H1 (cell line): ENCODE data around the gene DPY19L1.

Experiments used
- CEBPB ChIP-seq: IDR thresholded peaks from 2 replicates; pipeline ENCODE4 v1.6.1; 2012; ENCODE audit warnings: low read depth, low read length
- FOSL1 ChIP-seq: IDR thresholded peaks from 2 replicates; pipeline ENCODE4 v1.6.1; 2011; ENCODE audit warnings: mild to moderate bottlenecking, low read depth, low read length, moderate library complexity; ENCODE audit not compliant: insufficient read depth
- JUN ChIP-seq: IDR thresholded peaks from 2 replicates; pipeline ENCODE4 v1.6.1; 2011; ENCODE audit warnings: low read depth, mild to moderate bottlenecking, improper control_type of control experiment, low read length
- KDM5A ChIP-seq: fragments of 200-600 bp; IDR thresholded peaks from 2 replicates; pipeline ENCODE4 v1.7.1; 2012; ENCODE audit warnings: mild to moderate bottlenecking, low read length, inconsistent platforms, mixed read lengths
- NRF1 ChIP-seq: IDR thresholded peaks from 2 replicates; pipeline ENCODE4 v1.6.1; 2011; ENCODE audit warnings: mild to moderate bottlenecking, low read depth, low read length, improper control_type of control experiment
- POLR2AphosphoS5 ChIP-seq: IDR thresholded peaks from 2 replicates; pipeline ENCODE4 v1.6.1; 2011; ENCODE audit warnings: low read depth, low read length
- SIN3A ChIP-seq, 2 experiments: IDR thresholded peaks in 1 of 2; conservative IDR thresholded peaks in 1 of 2; 2 replicates each; pipeline ENCODE4 v1.6.1; 2011 to 2012; ENCODE audit warnings: low read length in 2 of 2, improper control_type of control experiment in 1 of 2, low read depth in 1 of 2, mild to moderate bottlenecking in 1 of 2
- TF ChIP-seq, protein P1 (sequence below), 3 experiments: IDR thresholded peaks; 1 replicate in 2 of 3; 2 replicates in 1 of 3; pipeline versions ENCODE4 v1.5.1 to v1.6.1; 2011; ENCODE audit warnings: low read length in 3 of 3, mild to moderate bottlenecking in 3 of 3, inconsistent platforms in 2 of 3, low read depth in 1 of 3, moderate library complexity in 1 of 3; ENCODE audit not compliant: insufficient read depth in 1 of 3; ENCODE audit errors: control extremely low read depth in 1 of 3

DNA sequence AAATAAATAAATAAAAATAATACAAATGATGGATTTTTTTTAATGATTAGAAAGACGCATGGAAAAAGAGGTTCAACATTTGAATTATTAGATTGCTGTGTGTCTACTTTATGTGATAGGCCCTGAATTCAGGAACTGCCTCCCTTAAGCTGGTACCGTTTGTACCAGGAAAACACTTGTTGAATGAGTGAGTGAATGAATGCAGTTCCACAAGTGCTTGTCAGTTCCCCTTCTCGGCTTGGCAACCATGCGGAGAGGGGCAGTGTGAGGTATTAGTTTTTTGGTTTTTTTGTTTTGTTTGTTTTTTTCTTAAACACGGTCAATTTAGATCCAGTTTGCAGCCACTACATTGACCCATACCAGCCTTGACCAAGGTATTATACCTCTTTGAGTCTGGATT is 2.1 kb upstream of the DPY19L1 start:
- TF ChIP-seq POLR2AphosphoS5, result no peak
- no peak for TF ChIP-seq NRF1
- TF ChIP-seq KDM5A, result no peak
- TF ChIP-seq CEBPB, result no peak
- TF ChIP-seq SIN3A (conservative IDR thresholded peaks at IDR 0.05 in 1 of 2, IDR thresholded peaks at IDR 0.05 in 1 of 2; ENCODE audit: low read depth in 1 of 2, low read length in 2 of 2), result no peak
- TF ChIP-seq, protein P1, sequence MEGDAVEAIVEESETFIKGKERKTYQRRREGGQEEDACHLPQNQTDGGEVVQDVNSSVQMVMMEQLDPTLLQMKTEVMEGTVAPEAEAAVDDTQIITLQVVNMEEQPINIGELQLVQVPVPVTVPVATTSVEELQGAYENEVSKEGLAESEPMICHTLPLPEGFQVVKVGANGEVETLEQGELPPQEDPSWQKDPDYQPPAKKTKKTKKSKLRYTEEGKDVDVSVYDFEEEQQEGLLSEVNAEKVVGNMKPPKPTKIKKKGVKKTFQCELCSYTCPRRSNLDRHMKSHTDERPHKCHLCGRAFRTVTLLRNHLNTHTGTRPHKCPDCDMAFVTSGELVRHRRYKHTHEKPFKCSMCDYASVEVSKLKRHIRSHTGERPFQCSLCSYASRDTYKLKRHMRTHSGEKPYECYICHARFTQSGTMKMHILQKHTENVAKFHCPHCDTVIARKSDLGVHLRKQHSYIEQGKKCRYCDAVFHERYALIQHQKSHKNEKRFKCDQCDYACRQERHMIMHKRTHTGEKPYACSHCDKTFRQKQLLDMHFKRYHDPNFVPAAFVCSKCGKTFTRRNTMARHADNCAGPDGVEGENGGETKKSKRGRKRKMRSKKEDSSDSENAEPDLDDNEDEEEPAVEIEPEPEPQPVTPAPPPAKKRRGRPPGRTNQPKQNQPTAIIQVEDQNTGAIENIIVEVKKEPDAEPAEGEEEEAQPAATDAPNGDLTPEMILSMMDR (IDR thresholded peaks at IDR 0.05; ENCODE audit: control extremely low read depth in 1 of 3, insufficient read depth in 1 of 3, low read depth in 1 of 3, low read length in 3 of 3), result no peak
- TF ChIP-seq FOSL1, result no peak
- TF ChIP-seq JUN, result no peak
